Breast epithelium (tissue), 4 donors: ENCODE data around the gene RNF223. TPM values are rescaled to one million over a fixed set of nuclear protein-coding genes. Genes with fewer than 3 reads are reported as not detected.
"Not testable (repeated sequence)": the region's sequence is repeated elsewhere in the genome, so short reads cannot be mapped to it uniquely, and the experiment has no call there.

Source experiments
- DNase-seq, 2 donors: peaks; one replicate each; pipeline ENCODE4 v3.0.0-alpha.2; 2019; ENCODE audit warnings: low spot score in 2 of 2
- H3K27ac ChIP-seq, 2 donors: fragments of 200-600 bp; sonication (generic) in 1 of 2; one replicate each; pipeline ENCODE4 v1.5.1; 2016 to 2019; ENCODE audit warnings: mild to moderate bottlenecking in 1 of 2
- H3K27me3 ChIP-seq, 2 donors: fragments of 200-600 bp; sonication (generic) in 1 of 2; one replicate each; pipeline versions ENCODE4 v1.5.1 to v1.6.0; 2017 to 2019; ENCODE audit warnings: control low read depth in 1 of 2, mild to moderate bottlenecking in 1 of 2
- H3K36me3 ChIP-seq: fragments of 200-600 bp; one replicate; pipeline ENCODE4 v1.5.1; 2019
- H3K4me1 ChIP-seq, 2 donors: fragments of 200-600 bp; sonication (generic); one replicate each; pipeline ENCODE4 v1.5.1; 2016 to 2019; ENCODE audit warnings: control low read depth in 1 of 2
- H3K4me3 ChIP-seq, 3 donors: fragments of 200-600 bp; sonication (generic); 1 replicate in 2 of 3; 2 replicates in 1 of 3; pipeline ENCODE4 v1.5.1; 2016 to 2019; ENCODE audit warnings: mild to moderate bottlenecking in 3 of 3, moderate library complexity in 2 of 3
- H3K9me3 ChIP-seq, 2 donors: fragments of 200-600 bp; sonication (generic) in 1 of 2; one replicate each; pipeline ENCODE4 v1.5.1; 2016 to 2019; ENCODE audit warnings: control low read depth in 1 of 2
- CTCF ChIP-seq, 3 donors: fragments of 450-650 bp; IDR thresholded peaks; one replicate each; pipeline ENCODE4 v1.5.1; 2016 to 2017; ENCODE audit warnings: antibody characterized with exemption in 3 of 3, mild to moderate bottlenecking in 3 of 3, moderate library complexity in 3 of 3
- POLR2A ChIP-seq: fragments of 450-650 bp; IDR thresholded peaks from one replicate; pipeline ENCODE4 v1.6.1; 2016; ENCODE audit warnings: antibody characterized with exemption, mild to moderate bottlenecking, moderate library complexity
- POLR2AphosphoS5 ChIP-seq, 3 donors: sonication (generic); formaldehyde crosslinking; IDR thresholded peaks; one replicate each; pipeline ENCODE4 v1.6.1; 2017; ENCODE audit warnings: antibody characterized with exemption in 3 of 3
- intact Hi-C: fragments of 100-400 bp; cut with DNase I; formaldehyde crosslinking; loops from one replicate; pipeline ENCODE4 v1.15.1; 2023; ENCODE audit warnings: low total_unique reads
- total RNA-seq, 3 donors: library from RNA; depleted of rRNA; stranded (reverse); fragments of >200 nt; gene quantifications; one replicate each; pipeline ENCODE4 v1.1.0, GENCODE V29; 2016

RNF223 gene
- total RNA-seq, 3 donors from 2014 or later = 0.33 to 2.8 TPM; not detected in 1

- Histone ChIP-seq H3K27ac (no peak overlapping the region), H3K4me1 (no peaks in the 10 kb centered on the region), H3K27me3 (no peaks in the 10 kb centered on the region), H3K9me3 (no peaks in the 10 kb centered on the region), H3K36me3 (no peaks in the 10 kb centered on the region), H3K4me3 (no peak overlapping the region)
- no peak for DNase-seq
- TF ChIP-seq POLR2A = no peak
- no peak for TF ChIP-seq CTCF (IDR thresholded peaks at IDR 0.05)
- TF ChIP-seq POLR2AphosphoS5 (IDR thresholded peaks at IDR 0.05) = no peak
- intact Hi-C loops = no loop called here
Measured at GRCh38 chr1:1098681-1099421, 24.7 kb upstream of the RNF223 start.

- DNase-seq, H3K4me1 ChIP-seq, H3K4me3 ChIP-seq, intact Hi-C loops, H3K9me3 ChIP-seq, H3K36me3 ChIP-seq, H3K27ac ChIP-seq, H3K27me3 ChIP-seq: not testable (repeated sequence)
Measured at GRCh38 chr1:1096136-1096535, 22.0 kb upstream of the RNF223 start.

GRCh38 chr1:1094981-1095380 lies 20.9 kb upstream of the RNF223 start:
- TF ChIP-seq CTCF (IDR thresholded peaks at IDR 0.05) (no peak), POLR2A (no peak), POLR2AphosphoS5 (IDR thresholded peaks at IDR 0.05) (no peak)
- Histone ChIP-seq H3K27ac (no peak overlapping the region), H3K36me3 (no peaks in the 10 kb centered on the region), H3K4me3 (no peak overlapping the region), H3K4me1 (no peaks in the 10 kb centered on the region), H3K27me3 (no peaks in the 10 kb centered on the region), H3K9me3 (no peaks in the 10 kb centered on the region)
- intact Hi-C loops = no loop called here
- no peak for DNase-seq

GRCh38 chr1:1093610-1093943 lies 19.5 kb upstream of the RNF223 start:
- Histone ChIP-seq H3K36me3 (no peaks in the 10 kb centered on the region), H3K9me3 (no peaks in the 10 kb centered on the region), H3K4me3 (no peak overlapping the region), H3K4me1 (no peaks in the 10 kb centered on the region), H3K27me3 (no peaks in the 10 kb centered on the region), H3K27ac (no peak overlapping the region)
- intact Hi-C loops = no loop called here
- no peak for DNase-seq
- no peak for TF ChIP-seq CTCF (IDR thresholded peaks at IDR 0.05)
- TF ChIP-seq POLR2AphosphoS5 (IDR thresholded peaks at IDR 0.05) = no peak
- TF ChIP-seq POLR2A = no peak

- Histone ChIP-seq H3K27ac (no peak overlapping the region), H3K4me3 (no peak overlapping the region), H3K27me3 (no peaks in the 10 kb centered on the region), H3K36me3 (no peaks in the 10 kb centered on the region), H3K9me3 (no peaks in the 10 kb centered on the region), H3K4me1 (no peaks in the 10 kb centered on the region)
- TF ChIP-seq POLR2A (no peak), CTCF (IDR thresholded peaks at IDR 0.05) (no peak), POLR2AphosphoS5 (IDR thresholded peaks at IDR 0.05) (no peak)
- intact Hi-C loops = no loop called here
- DNase-seq = no peak
Measured at GRCh38 chr1:1092894-1093609, 18.9 kb upstream of the RNF223 start.
